Liver (tissue), 3 donors: Measurements from ENCODE around the gene TEX55.

Source experiments
- ATF3 ChIP-seq: IDR thresholded peaks from 2 replicates; pipeline ENCODE4 v1.6.1; 2016; ENCODE audit warnings: antibody characterized with exemption
- CTCF ChIP-seq: fragments of 150-350 bp; IDR thresholded peaks from 2 replicates; pipeline ENCODE4 v1.5.1; 2017; ENCODE audit warnings: improper control_type of control experiment, low read depth, low read length; ENCODE audit not compliant: missing input control
- REST ChIP-seq: IDR thresholded peaks from 2 replicates; pipeline ENCODE4 v1.6.1; 2016; ENCODE audit warnings: antibody characterized with exemption, mild to moderate bottlenecking
- SP1 ChIP-seq: IDR thresholded peaks from 2 replicates; pipeline ENCODE4 v1.6.1; 2018; ENCODE audit warnings: antibody characterized with exemption, mild to moderate bottlenecking
- YY1 ChIP-seq: IDR thresholded peaks from 2 replicates; pipeline ENCODE4 v1.6.1; 2016; ENCODE audit warnings: antibody characterized with exemption, mild to moderate bottlenecking
- donor health status: healthy.
- donor health status: healthy.

- TF ChIP-seq YY1, result no peak
- no peak for TF ChIP-seq ATF3
- no peak for TF ChIP-seq CTCF
- no peak for TF ChIP-seq REST
- no peak for TF ChIP-seq SP1
Measured at GRCh38 chr3:119170821-119171220, 24.9 kb downstream of the TEX55 start.
